ENCODE results near the gene PNMA8A. TPM values are rescaled to one million over a fixed set of nuclear protein-coding genes. Genes with fewer than 3 reads are reported as not detected.
A peak's percentile ranks its signal among the peaks of the same experiment; 100 is the strongest.
"Not testable (repeated sequence)": the region's sequence is repeated elsewhere in the genome, so short reads cannot be mapped to it uniquely, and the experiment has no call there.

Gene PNMA8A
- total RNA-seq, 1 donor from 2014 or later: 25.8 TPM

DNA sequence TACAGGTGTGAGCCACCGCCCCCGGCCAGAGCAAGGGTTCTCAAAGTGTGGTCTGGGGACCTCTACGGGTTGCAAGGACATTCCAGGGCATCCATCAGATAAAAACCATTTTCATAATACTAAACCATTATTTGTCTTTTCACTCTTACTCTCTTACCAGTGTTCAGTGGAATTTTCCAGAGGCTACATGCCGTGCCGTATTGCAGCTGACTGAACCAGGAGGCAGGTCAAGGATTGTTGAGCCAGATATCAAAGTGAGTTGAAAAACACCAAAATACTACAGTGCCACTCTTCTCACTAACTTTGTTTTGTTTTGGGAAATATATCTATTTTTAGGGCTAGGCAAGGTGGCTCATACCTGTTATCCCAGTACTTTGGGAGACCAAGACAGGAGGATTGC lies 31.5 kb upstream of the PNMA8A start:
- DNase-seq (ENCODE audit: low spot score in 2 of 2, unreplicated experiment in 2 of 2): no peak
- Mint-ChIP-seq H3K9me3 (no peaks in the 10 kb centered on the region), H3K27me3 (ENCODE audit: low read depth) (peaks cover 2% of the 10 kb centered on the region), H3K4me3 (no peak overlapping the region), H3K27ac (no peak overlapping the region), H3K36me3 (no peaks in the 10 kb centered on the region), H3K4me1 (peaks cover 2% of the 10 kb centered on the region)
- TF ChIP-seq, protein P1, sequence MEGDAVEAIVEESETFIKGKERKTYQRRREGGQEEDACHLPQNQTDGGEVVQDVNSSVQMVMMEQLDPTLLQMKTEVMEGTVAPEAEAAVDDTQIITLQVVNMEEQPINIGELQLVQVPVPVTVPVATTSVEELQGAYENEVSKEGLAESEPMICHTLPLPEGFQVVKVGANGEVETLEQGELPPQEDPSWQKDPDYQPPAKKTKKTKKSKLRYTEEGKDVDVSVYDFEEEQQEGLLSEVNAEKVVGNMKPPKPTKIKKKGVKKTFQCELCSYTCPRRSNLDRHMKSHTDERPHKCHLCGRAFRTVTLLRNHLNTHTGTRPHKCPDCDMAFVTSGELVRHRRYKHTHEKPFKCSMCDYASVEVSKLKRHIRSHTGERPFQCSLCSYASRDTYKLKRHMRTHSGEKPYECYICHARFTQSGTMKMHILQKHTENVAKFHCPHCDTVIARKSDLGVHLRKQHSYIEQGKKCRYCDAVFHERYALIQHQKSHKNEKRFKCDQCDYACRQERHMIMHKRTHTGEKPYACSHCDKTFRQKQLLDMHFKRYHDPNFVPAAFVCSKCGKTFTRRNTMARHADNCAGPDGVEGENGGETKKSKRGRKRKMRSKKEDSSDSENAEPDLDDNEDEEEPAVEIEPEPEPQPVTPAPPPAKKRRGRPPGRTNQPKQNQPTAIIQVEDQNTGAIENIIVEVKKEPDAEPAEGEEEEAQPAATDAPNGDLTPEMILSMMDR (IDR thresholded peaks at IDR 0.05; ENCODE audit: unreplicated experiment): no peak

DNA sequence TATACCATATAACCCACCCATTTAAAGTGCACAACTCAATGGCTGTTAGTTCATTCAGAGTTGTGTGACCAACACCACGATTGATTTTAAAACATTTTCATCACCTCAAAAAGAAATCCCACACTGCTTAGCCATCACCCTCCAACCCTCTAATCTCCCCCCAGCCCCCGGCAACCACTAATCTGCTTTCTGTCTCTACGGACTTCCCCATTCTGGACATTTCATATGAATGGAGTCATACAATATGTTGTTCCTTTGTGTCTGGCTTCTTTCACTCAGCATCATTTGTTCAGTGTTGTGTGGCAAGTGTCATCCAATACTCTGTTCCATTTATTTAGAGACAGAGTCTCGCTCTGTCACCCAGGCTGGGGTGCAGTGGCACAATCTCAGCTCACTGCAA lies 28.3 kb upstream of the PNMA8A start:
- Mint-ChIP-seq H3K4me3 (no peak overlapping the region), H3K27me3 (ENCODE audit: low read depth) (peaks cover 3% of the 10 kb centered on the region), H3K4me1 (peaks cover 8% of the 10 kb centered on the region), H3K27ac (no peak overlapping the region), H3K9me3 (no peaks in the 10 kb centered on the region), H3K36me3 (peaks cover under 1% of the 10 kb centered on the region)
- no peak for DNase-seq (ENCODE audit: low spot score in 2 of 2, unreplicated experiment in 2 of 2)
- TF ChIP-seq, protein P1 (IDR thresholded peaks at IDR 0.05; ENCODE audit: unreplicated experiment): no peak

DNA sequence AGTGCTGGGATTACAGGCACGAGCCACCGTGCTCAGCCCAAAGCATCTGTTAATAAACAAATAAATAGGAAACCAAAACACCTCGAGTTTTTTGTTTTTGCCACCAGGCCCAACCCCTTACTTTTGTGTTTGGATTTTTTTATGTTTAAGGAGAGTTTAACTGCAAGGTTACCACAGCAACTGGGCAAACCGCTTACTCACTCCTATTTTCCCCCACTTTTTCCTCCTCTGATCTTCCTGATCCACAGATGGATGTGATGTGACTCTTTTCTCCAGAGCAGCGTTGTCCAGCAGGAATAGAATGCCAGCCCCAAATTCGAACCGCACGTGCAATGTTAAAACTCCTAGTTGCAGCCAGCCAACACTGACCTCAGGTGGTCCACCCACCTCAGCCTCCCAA lies 26.4 kb upstream of the PNMA8A start:
- DNase-seq (ENCODE audit: low spot score in 2 of 2, unreplicated experiment in 2 of 2): no peak
- H3K4me3 Mint-ChIP-seq: no peak overlapping the region
- no peak overlapping the region for H3K27ac Mint-ChIP-seq
- peaks cover 14% of the 10 kb centered on the region for H3K4me1 Mint-ChIP-seq
- peaks cover 3% of the 10 kb centered on the region for H3K36me3 Mint-ChIP-seq
- TF ChIP-seq, protein P1 (IDR thresholded peaks at IDR 0.05; ENCODE audit: unreplicated experiment): no peak
- H3K27me3 Mint-ChIP-seq (ENCODE audit: low read depth): peaks cover 17% of the 10 kb centered on the region
- H3K9me3 Mint-ChIP-seq: no peaks in the 10 kb centered on the region

DNA sequence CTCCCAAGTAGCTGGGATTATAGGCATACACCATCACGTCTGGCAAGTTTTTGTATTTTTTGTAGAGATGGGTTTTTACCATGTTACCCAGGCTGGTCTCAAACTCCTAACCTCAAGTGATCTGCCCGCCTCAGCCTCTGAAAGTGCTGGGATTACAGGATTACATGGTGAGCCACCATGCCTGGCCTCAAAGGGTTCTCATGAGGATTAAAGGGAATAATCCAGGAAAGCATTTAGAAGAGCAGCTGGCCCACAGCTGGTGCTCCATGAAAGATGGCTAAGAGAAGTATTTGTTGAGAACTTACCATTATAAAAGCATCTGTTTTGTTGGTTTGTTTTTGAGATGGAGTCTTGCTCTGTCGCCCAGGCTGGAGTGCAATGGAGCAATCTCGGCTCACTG lies 25.5 kb upstream of the PNMA8A start:
- not testable (repeated sequence) for DNase-seq (ENCODE audit: low spot score in 2 of 2, unreplicated experiment in 2 of 2); H3K9me3 Mint-ChIP-seq; H3K36me3 Mint-ChIP-seq; H3K4me3 Mint-ChIP-seq; H3K27ac Mint-ChIP-seq
- peaks cover 21% of the 10 kb centered on the region for H3K27me3 Mint-ChIP-seq (ENCODE audit: low read depth)
- H3K4me1 Mint-ChIP-seq: peaks cover 14% of the 10 kb centered on the region

DNA sequence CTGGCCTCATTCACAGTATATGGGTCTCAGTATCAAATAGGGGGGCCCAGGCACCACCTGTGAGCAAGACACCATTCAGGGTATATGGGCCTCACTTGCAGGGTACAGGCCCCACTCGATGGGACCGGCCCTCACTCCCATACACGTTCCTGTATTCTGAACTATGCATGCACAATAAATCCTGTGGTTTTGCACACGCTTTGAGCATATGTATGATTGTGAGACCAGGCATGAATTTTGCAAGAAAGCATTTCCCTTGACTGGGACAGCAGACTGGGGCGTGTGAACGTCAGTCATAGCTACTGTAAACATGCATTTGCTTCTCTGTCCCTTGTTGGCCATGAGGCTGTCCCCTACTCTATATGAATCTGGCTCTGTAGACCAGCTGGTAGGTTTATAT lies 24.9 kb upstream of the PNMA8A start:
- Mint-ChIP-seq H3K27ac (no peak overlapping the region), H3K27me3 (ENCODE audit: low read depth) (peaks cover 26% of the 10 kb centered on the region)

DNA sequence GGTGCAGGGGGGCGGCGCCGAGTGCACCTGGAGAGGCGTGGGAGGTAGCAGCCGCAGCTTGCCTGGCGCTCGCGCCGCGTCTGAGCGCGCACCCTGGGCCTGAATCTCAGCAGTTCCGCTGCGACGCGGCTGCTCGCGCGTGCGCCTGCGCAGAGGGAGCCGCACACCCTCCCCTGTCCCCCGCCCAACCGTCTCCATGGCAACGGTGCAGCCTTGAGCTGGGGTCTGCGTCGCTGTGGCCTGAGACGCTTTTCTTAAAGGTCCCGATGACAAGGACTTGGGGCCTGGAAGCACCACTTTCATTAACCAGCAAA lies 24.4 kb upstream of the PNMA8A start, which contains the start of gene PNMA8B:
Gene PNMA8B, minus strand, starts transcription at position 82 of the 314 bp plus-strand sequence. CDS start 402 bp downstream, outside the sequence.
- TF ChIP-seq, protein P1 (IDR thresholded peaks at IDR 0.05; ENCODE audit: unreplicated experiment): no peak
- peak; percentile 89 to 90 for DNase-seq (ENCODE audit: low spot score in 2 of 2, unreplicated experiment in 2 of 2)
- Mint-ChIP-seq H3K27ac (peak within 1 kb of the TSS; percentile 30), H3K9me3 (no peaks in the 10 kb centered on the region), H3K36me3 (peaks cover 3% of the 10 kb centered on the region), H3K4me3 (peak within 1 kb of the TSS; percentile 55), H3K4me1 (peaks cover 14% of the 10 kb centered on the region), H3K27me3 (ENCODE audit: low read depth) (peaks cover 31% of the 10 kb centered on the region)

More for the DNA sequence above, 24.9 kb upstream of the PNMA8A start:
- no peak for DNase-seq (ENCODE audit: low spot score in 2 of 2, unreplicated experiment in 2 of 2)
- H3K4me1 Mint-ChIP-seq: peaks cover 14% of the 10 kb centered on the region
- peaks cover 3% of the 10 kb centered on the region for H3K36me3 Mint-ChIP-seq
- H3K9me3 Mint-ChIP-seq: no peaks in the 10 kb centered on the region
- TF ChIP-seq, protein P1 (IDR thresholded peaks at IDR 0.05; ENCODE audit: unreplicated experiment): no peak
- no peak overlapping the region for H3K4me3 Mint-ChIP-seq

All from mesothelial cell of epicardium (in vitro differentiated cells).